Astrocyte (in vitro differentiated cells and primary cell): Measurements from ENCODE around the gene TRIM56.

ENCODE experiments used
- EZH2 ChIP-seq: IDR thresholded peaks from 2 replicates; pipeline ENCODE4 v1.6.1; 2012; ENCODE audit warnings: mild to moderate bottlenecking, low read length, inconsistent platforms; ENCODE audit not compliant: insufficient read depth
- TF ChIP-seq, protein P1 (sequence below): IDR thresholded peaks from 2 replicates; pipeline ENCODE4 v1.5.1; 2011; ENCODE audit warnings: low read depth, mild to moderate bottlenecking, inconsistent platforms, low read length, moderate library complexity; ENCODE audit not compliant: insufficient read depth

DNA sequence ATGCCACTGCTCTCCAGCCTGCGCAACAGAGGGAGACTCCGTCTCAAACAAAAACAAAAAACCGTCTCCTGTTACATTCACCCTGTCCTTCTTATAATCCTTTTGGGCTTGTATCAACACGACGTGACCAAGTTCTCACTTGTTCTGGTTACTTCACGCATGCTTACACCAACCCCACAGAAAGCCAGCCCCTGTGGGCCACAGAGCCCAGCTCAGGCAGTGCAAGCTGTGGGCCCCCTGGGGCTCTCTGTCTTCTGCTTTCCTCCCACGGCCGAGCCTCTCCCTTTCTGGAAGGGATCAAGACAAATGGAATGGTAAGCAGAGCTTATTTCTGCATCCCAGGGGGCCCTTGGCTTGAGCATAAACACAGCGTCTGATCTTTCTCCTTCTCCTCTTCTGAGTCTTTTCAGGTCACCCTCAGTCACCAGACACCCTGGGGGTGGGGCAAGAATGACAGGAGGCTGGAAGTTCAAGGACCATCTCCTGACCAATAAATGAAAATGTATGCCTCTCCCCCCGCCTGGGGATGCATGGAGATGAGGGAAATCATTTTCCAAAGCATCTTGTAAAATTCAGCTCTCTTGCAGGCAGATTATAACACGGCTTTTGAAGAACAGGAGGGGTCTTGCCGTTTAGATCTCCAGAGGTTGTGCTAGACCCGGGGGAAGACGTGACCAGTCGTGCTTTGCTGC is 19.0 kb upstream of the TRIM56 start:
- TF ChIP-seq, protein P1, sequence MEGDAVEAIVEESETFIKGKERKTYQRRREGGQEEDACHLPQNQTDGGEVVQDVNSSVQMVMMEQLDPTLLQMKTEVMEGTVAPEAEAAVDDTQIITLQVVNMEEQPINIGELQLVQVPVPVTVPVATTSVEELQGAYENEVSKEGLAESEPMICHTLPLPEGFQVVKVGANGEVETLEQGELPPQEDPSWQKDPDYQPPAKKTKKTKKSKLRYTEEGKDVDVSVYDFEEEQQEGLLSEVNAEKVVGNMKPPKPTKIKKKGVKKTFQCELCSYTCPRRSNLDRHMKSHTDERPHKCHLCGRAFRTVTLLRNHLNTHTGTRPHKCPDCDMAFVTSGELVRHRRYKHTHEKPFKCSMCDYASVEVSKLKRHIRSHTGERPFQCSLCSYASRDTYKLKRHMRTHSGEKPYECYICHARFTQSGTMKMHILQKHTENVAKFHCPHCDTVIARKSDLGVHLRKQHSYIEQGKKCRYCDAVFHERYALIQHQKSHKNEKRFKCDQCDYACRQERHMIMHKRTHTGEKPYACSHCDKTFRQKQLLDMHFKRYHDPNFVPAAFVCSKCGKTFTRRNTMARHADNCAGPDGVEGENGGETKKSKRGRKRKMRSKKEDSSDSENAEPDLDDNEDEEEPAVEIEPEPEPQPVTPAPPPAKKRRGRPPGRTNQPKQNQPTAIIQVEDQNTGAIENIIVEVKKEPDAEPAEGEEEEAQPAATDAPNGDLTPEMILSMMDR = no peak
- TF ChIP-seq EZH2 = no peak
